ENCODE results near the gene PDS5A. TPM values are rescaled to one million over a fixed set of nuclear protein-coding genes. Genes with fewer than 3 reads are reported as not detected.

Gene PDS5A
- total RNA-seq, 1 donor from 2014 or later, result 31.5 TPM

Other genes starting within 250 kb of the PDS5A start
- 7.2 TPM for gene N4BP2, start 78.9 kb upstream of the PDS5A start, total RNA-seq
- 0.70 TPM for gene RHOH, start 219.1 kb upstream of the PDS5A start, total RNA-seq

Measured in left lobe of liver (tissue), 1 donor.